Measurements from ENCODE around the gene HPS6. TPM values are rescaled to one million over a fixed set of nuclear protein-coding genes. Genes with fewer than 3 reads are reported as not detected.

Gene HPS6
- 26.8 and 31.5 TPM in 2 replicates for total RNA-seq

DNA sequence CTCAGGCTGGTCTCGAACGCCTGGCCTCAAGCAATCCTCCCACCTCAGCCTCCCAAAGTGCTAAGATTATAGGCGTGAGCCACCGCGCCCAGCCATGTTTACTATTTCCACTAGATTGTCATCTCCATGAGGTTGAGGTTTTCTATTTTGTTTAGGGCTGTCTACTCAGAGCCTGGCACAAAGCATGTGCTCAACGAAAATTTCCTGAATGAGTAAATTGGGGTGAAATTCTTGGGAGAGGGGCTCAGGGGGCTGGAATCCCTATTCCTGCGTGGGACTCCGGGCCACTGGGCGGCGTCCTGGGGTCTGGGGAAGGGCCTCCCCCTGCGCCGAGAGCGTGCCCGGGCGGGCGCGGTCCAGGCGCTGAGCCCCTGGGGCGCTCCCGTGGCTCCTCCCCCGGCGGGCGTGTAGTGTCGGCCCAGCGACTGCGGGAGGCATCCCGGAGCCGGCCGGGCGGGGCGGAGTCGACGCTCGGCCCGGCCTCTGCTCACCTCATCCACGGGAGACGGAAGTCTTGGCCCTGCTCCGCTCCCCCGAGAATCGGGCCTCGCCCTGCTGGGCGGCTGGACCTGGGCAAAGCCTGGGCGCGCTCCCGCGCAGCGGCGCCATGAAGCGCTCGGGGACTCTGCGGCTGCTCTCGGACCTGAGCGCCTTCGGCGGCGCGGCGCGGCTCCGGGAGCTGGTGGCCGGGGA lies at the start of gene HPS6:
TSS of gene HPS6 (plus strand) at position 482 of the 693 bp plus-strand sequence. CDS start at position 608, 126 bp downstream.
- Histone ChIP-seq H3K4me3 (ENCODE audit: insufficient read depth, low read length) (peak within 1 kb of the TSS; percentile 81), H3K36me3 (ENCODE audit: insufficient read depth, low read length) (peaks cover 13% of the 10 kb centered on the region)
- DNase-seq (ENCODE audit: insufficient read length, low spot score, missing footprints), result peak; percentile 100

DNA sequence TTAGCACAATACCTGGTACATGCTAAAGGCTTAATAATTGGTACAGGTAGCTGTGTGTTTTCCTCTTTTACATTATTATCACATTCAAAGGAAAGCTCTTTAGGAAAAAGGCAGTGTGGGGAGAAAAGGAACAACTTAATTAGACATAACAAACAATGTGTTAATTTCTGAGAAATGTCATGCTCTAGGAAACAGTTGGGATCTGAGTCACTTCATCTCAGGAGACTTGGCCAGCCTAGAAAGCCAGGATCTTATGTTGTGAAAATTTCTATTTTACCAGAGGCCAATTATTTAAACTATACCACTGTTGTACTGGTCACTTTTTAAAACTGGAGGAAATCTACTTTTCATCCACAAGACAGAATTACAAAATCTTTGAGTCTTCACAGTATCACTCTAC lies 48.7 kb upstream of the HPS6 start:
- H3K4me3 ChIP-seq (ENCODE audit: insufficient read depth, low read length), result no peak overlapping the region
- no peak overlapping the region for H3K4me2 ChIP-seq (ENCODE audit: insufficient read depth, low read length)
- H2AFZ ChIP-seq (ENCODE audit: low read length), result no peak overlapping the region
- TF ChIP-seq, protein P1, sequence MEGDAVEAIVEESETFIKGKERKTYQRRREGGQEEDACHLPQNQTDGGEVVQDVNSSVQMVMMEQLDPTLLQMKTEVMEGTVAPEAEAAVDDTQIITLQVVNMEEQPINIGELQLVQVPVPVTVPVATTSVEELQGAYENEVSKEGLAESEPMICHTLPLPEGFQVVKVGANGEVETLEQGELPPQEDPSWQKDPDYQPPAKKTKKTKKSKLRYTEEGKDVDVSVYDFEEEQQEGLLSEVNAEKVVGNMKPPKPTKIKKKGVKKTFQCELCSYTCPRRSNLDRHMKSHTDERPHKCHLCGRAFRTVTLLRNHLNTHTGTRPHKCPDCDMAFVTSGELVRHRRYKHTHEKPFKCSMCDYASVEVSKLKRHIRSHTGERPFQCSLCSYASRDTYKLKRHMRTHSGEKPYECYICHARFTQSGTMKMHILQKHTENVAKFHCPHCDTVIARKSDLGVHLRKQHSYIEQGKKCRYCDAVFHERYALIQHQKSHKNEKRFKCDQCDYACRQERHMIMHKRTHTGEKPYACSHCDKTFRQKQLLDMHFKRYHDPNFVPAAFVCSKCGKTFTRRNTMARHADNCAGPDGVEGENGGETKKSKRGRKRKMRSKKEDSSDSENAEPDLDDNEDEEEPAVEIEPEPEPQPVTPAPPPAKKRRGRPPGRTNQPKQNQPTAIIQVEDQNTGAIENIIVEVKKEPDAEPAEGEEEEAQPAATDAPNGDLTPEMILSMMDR (IDR thresholded peaks at IDR 0.05; ENCODE audit: extremely low read depth, low read depth, low read length), result no peak
- H3K9me3 ChIP-seq (ENCODE audit: low read depth, low read length), result no peaks in the 10 kb centered on the region
- H4K20me1 ChIP-seq (ENCODE audit: insufficient read depth, low read length), result peaks cover 3% of the 10 kb centered on the region
- peak; percentile 19 for DNase-seq (ENCODE audit: insufficient read length, low spot score, missing footprints)
- H3K27ac ChIP-seq (ENCODE audit: low read depth, low read length), result no peak overlapping the region
- no peaks in the 10 kb centered on the region for H3K4me1 ChIP-seq (ENCODE audit: insufficient read depth, low read length)
- no peaks in the 10 kb centered on the region for H3K36me3 ChIP-seq (ENCODE audit: insufficient read depth, low read length)
- H3K79me2 ChIP-seq (ENCODE audit: insufficient read depth, low read length), result no peaks in the 10 kb centered on the region
- no peaks in the 10 kb centered on the region for H3K27me3 ChIP-seq (ENCODE audit: insufficient read depth, low read length)

More for the DNA sequence above, at the start of gene HPS6:
- H3K27ac ChIP-seq (ENCODE audit: low read depth, low read length), result no peak within 1 kb of the TSS
- TF ChIP-seq, protein P1 (IDR thresholded peaks at IDR 0.05; ENCODE audit: extremely low read depth, low read depth, low read length), result no peak
- H2AFZ ChIP-seq (ENCODE audit: low read length), result peak within 1 kb of the TSS; percentile 84
- H3K4me1 ChIP-seq (ENCODE audit: insufficient read depth, low read length), result peaks cover 8% of the 10 kb centered on the region
- peaks cover 35% of the 10 kb centered on the region for H4K20me1 ChIP-seq (ENCODE audit: insufficient read depth, low read length)
- H3K4me2 ChIP-seq (ENCODE audit: insufficient read depth, low read length), result peak within 1 kb of the TSS; percentile 98
- H3K9me3 ChIP-seq (ENCODE audit: low read depth, low read length), result no peaks in the 10 kb centered on the region
- peaks cover 39% of the 10 kb centered on the region for H3K79me2 ChIP-seq (ENCODE audit: insufficient read depth, low read length)
- H3K27me3 ChIP-seq (ENCODE audit: insufficient read depth, low read length), result no peaks in the 10 kb centered on the region

DNA sequence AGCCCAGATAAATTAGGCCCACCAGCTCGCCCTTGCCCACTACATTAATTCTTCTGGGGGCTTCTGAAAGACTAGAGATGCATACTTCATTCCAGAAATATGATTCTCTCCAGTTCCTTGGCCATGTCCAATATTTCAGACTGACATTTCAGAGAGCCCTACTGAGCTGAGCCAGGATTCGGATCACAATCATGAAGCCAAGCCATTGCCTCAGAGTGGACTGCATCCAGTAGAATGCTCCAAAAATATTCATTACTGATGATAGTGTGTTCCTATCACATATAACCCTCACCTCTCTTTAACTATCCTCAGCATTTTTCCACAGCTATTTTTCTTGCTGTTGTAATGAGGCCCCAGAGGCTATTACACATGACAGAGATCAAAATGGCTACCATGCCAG lies 47.9 kb upstream of the HPS6 start:
- Histone ChIP-seq H3K79me2 (ENCODE audit: insufficient read depth, low read length) (no peaks in the 10 kb centered on the region), H3K36me3 (ENCODE audit: insufficient read depth, low read length) (no peaks in the 10 kb centered on the region), H3K9me3 (ENCODE audit: low read depth, low read length) (no peaks in the 10 kb centered on the region), H3K27ac (ENCODE audit: low read depth, low read length) (no peak overlapping the region), H2AFZ (ENCODE audit: low read length) (no peak overlapping the region), H3K4me3 (ENCODE audit: insufficient read depth, low read length) (no peak overlapping the region), H3K4me1 (ENCODE audit: insufficient read depth, low read length) (no peaks in the 10 kb centered on the region), H3K4me2 (ENCODE audit: insufficient read depth, low read length) (no peak overlapping the region), H3K27me3 (ENCODE audit: insufficient read depth, low read length) (no peaks in the 10 kb centered on the region), H4K20me1 (ENCODE audit: insufficient read depth, low read length) (peaks cover 3% of the 10 kb centered on the region)
- DNase-seq (ENCODE audit: insufficient read length, low spot score, missing footprints), result no peak
- TF ChIP-seq, protein P1 (IDR thresholded peaks at IDR 0.05; ENCODE audit: extremely low read depth, low read depth, low read length), result no peak

DNA sequence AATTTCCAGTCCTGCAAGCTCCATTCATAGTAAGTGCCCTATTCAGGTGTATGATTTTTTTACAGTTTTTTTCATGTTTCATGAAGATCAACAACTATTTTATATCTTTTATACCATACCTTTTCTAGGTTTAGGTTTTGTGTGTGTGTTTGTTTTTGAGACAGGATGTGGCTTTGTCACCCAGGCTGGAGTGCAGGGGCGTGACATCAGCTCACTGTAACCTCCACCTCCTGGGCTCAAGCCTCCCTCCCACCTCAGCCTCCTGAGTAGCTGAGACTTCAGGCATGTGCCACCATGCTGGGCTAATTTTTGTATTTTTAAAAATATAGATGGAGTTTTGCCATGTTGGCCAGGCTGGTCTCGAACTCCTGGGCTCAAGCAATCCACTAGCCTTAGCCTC lies 44.2 kb upstream of the HPS6 start:
- Histone ChIP-seq H3K9me3 (ENCODE audit: low read depth, low read length) (no peaks in the 10 kb centered on the region), H3K4me3 (ENCODE audit: insufficient read depth, low read length) (no peak overlapping the region), H3K79me2 (ENCODE audit: insufficient read depth, low read length) (no peaks in the 10 kb centered on the region), H3K36me3 (ENCODE audit: insufficient read depth, low read length) (peaks cover 22% of the 10 kb centered on the region), H2AFZ (ENCODE audit: low read length) (no peak overlapping the region), H3K27me3 (ENCODE audit: insufficient read depth, low read length) (no peaks in the 10 kb centered on the region), H3K4me1 (ENCODE audit: insufficient read depth, low read length) (no peaks in the 10 kb centered on the region), H3K4me2 (ENCODE audit: insufficient read depth, low read length) (no peak overlapping the region), H3K27ac (ENCODE audit: low read depth, low read length) (no peak overlapping the region), H4K20me1 (ENCODE audit: insufficient read depth, low read length) (peaks cover 3% of the 10 kb centered on the region)
- TF ChIP-seq, protein P1 (IDR thresholded peaks at IDR 0.05; ENCODE audit: extremely low read depth, low read depth, low read length), result no peak
- DNase-seq (ENCODE audit: insufficient read length, low spot score, missing footprints), result no peak

Measured in osteoblast (primary cell).